HCT116 (cell line): ENCODE data around the gene SLC35C1. TPM values are rescaled to one million over a fixed set of nuclear protein-coding genes. Genes with fewer than 3 reads are reported as not detected.

Experiments
- ATAC-seq: fragments of 200-7000 bp; cut with Tn5 transposase; 2 replicates; pipeline ENCODE4 v1.9.1; 2020; ENCODE audit warnings: mild to moderate bottlenecking, moderate library complexity
- BruUV-seq: library from RNA; stranded (reverse); fragments of 400-500 nt; replicated peaks from 2 replicates; lab custom pipeline; 2021; lab: Mats Ljungman, UMichigan
- CTCF ChIA-PET: fragments of 300-600 bp; sonication (Branson Sonifier 250); formaldehyde crosslinking; loops from one replicate; lab custom pipeline; 2021; ENCODE audit warnings: antibody characterized with exemption; lab: Charles Lee
- POLR2A ChIA-PET: fragments of 300-600, 350-600 bp; sonication (Branson Sonifier 250); formaldehyde crosslinking; loops from one replicate; lab custom pipeline; 2021; ENCODE audit warnings: antibody characterized with exemption; lab: Charles Lee
- RAD21 ChIA-PET, 2 experiments: fragments of 300-600 bp; sonication (Branson Sonifier 250); formaldehyde crosslinking; loops; one replicate each; lab custom pipeline; 2023; ENCODE audit warnings: low total read pairs in 2 of 2; ENCODE audit not compliant: uncharacterized antibody in 2 of 2, unreplicated experiment in 2 of 2, low non-redundant PET in 1 of 2; lab: Charles Lee
- DNase-seq: peaks from one replicate; pipeline ENCODE4 v3.0.0-alpha.2; 2010; ENCODE audit warnings: low read depth, low spot score
- H2AFZ ChIP-seq: fragments of 200-600 bp; shearing (Covaris generic), sonication (generic); 2 replicates; pipeline ENCODE4 v1.6.1; 2017; ENCODE audit warnings: low read depth, mixed run types, mixed read lengths, antibody characterized with exemption, low read length; ENCODE audit not compliant: poor library complexity, severe bottlenecking
- H3K27ac ChIP-seq: 2 replicates; pipeline ENCODE4 v1.5.1; 2012; ENCODE audit warnings: low read depth, low read length
- H3K27me3 ChIP-seq: fragments of 200-600 bp; sonication (generic); 2 replicates; pipeline ENCODE4 v1.6.1; 2016; ENCODE audit warnings: mixed run types, low read length, mixed read lengths; ENCODE audit not compliant: insufficient read depth
- H3K36me3 ChIP-seq, 2 experiments: fragments of 200-500 bp in 1 of 2; fragments of 200-600 bp in 1 of 2; sonication (Bioruptor generic) in 1 of 2; sonication (generic) in 1 of 2; 2 replicates each; pipeline versions ENCODE4 v1.5.1 to v1.6.1; 2014 to 2016; ENCODE audit warnings: low read length in 2 of 2, inconsistent platforms in 1 of 2, mixed read lengths in 1 of 2, mixed run types in 1 of 2; ENCODE audit not compliant: insufficient read depth in 2 of 2, control insufficient read depth in 1 of 2
- H3K4me1 ChIP-seq, 2 experiments: fragments of 200-600 bp in 1 of 2; sonication (generic) in 1 of 2; 2 replicates each; pipeline versions ENCODE4 v1.5.1 to v1.6.1; 2012 to 2017; ENCODE audit warnings: low read length in 2 of 2, inconsistent platforms in 1 of 2, mild to moderate bottlenecking in 1 of 2, mixed read lengths in 1 of 2, mixed run types in 1 of 2, moderate library complexity in 1 of 2; ENCODE audit not compliant: insufficient read depth in 2 of 2, control insufficient read depth in 1 of 2
- H3K4me2 ChIP-seq: fragments of 200-600 bp; sonication (generic); 2 replicates; pipeline ENCODE4 v1.6.1; 2017; ENCODE audit warnings: mixed run types, low read length, mixed read lengths
- H3K4me3 ChIP-seq, 2 experiments: fragments of 200-600 bp in 1 of 2; sonication (generic) in 1 of 2; replicated peaks in 1 of 2; 2 replicates each; pipeline ENCODE4 v1.5.1; 2011 to 2016; ENCODE audit warnings: low read length in 2 of 2, control low read depth in 1 of 2, low read depth in 1 of 2, mild to moderate bottlenecking in 1 of 2, mixed read lengths in 1 of 2, mixed run types in 1 of 2
- H3K79me2 ChIP-seq: fragments of 200-600 bp; sonication (generic); 2 replicates; pipeline ENCODE4 v1.6.1; 2017; ENCODE audit warnings: mild to moderate bottlenecking, mixed run types, low read length, moderate library complexity, mixed read lengths; ENCODE audit not compliant: insufficient read depth
- H3K9ac ChIP-seq: fragments of 200-600 bp; sonication (generic); 2 replicates; pipeline ENCODE4 v1.6.1; 2016; ENCODE audit warnings: low read length, mixed read lengths
- H3K9me2 ChIP-seq: fragments of 200-600 bp; sonication (generic), shearing (Covaris generic); 2 replicates; pipeline ENCODE4 v1.6.1; 2017; ENCODE audit warnings: mixed run types, mild to moderate bottlenecking, moderate library complexity; ENCODE audit not compliant: insufficient read depth
- H3K9me3 ChIP-seq, 2 experiments: fragments of 200-500 bp in 1 of 2; fragments of 200-600 bp in 1 of 2; sonication (Bioruptor generic) in 1 of 2; sonication (generic) in 1 of 2; 2 replicates each; pipeline ENCODE4 v1.6.1; 2014 to 2017; ENCODE audit warnings: low read length in 2 of 2, mixed read lengths in 2 of 2, inconsistent platforms in 1 of 2, low read depth in 1 of 2, mild to moderate bottlenecking in 1 of 2, mixed run types in 1 of 2, moderate library complexity in 1 of 2; ENCODE audit not compliant: control insufficient read depth in 1 of 2, insufficient read depth in 1 of 2
- H4K20me1 ChIP-seq: fragments of 200-600 bp; sonication (generic), shearing (Covaris generic); 2 replicates; pipeline ENCODE4 v1.6.1; 2017; ENCODE audit warnings: mixed run types, mild to moderate bottlenecking, moderate library complexity; ENCODE audit not compliant: insufficient read depth
- CBX3 ChIP-seq: IDR thresholded peaks from 2 replicates; pipeline ENCODE4 v1.6.1; 2012; ENCODE audit warnings: low read depth
- CEBPB ChIP-seq: IDR thresholded peaks from 2 replicates; pipeline ENCODE4 v1.6.1; 2012; ENCODE audit warnings: low read depth
- FOSL1 ChIP-seq: IDR thresholded peaks from 2 replicates; pipeline ENCODE4 v1.6.1; 2012; ENCODE audit warnings: low read depth
- JUND ChIP-seq: IDR thresholded peaks from 2 replicates; pipeline ENCODE4 v1.6.1; 2012
- POLR2AphosphoS5 ChIP-seq: IDR thresholded peaks from 2 replicates; pipeline ENCODE4 v1.6.1; 2011; ENCODE audit warnings: mild to moderate bottlenecking, low read depth, low read length, moderate library complexity
- TCF7L2 ChIP-seq: IDR thresholded peaks from 2 replicates; pipeline ENCODE4 v1.7.0; 2011; ENCODE audit warnings: borderline replicate concordance, inconsistent platforms; ENCODE audit not compliant: insufficient read depth, insufficient read length; ENCODE audit errors: extremely low read depth
- YY1 ChIP-seq: IDR thresholded peaks from 2 replicates; pipeline ENCODE4 v1.6.1; 2011; ENCODE audit warnings: low read length, low read depth, moderate library complexity, mild to moderate bottlenecking; ENCODE audit not compliant: insufficient replicate concordance; ENCODE audit errors: extremely low read depth
- ZFX ChIP-seq: fragments of 450-650 bp; IDR thresholded peaks from 2 replicates; pipeline ENCODE4 v1.6.1; 2017
- intact Hi-C: fragments of 100-400 bp; cut with micrococcal nuclease; formaldehyde crosslinking; loops from 2 replicates; pipeline ENCODE4 v1.10.0; 2022
- total RNA-seq: library from RNA; stranded (reverse); gene quantifications from one replicate; pipeline ENCODE4 v1.2.1, GENCODE V29; 2021; ENCODE audit not compliant: unreplicated experiment
- TF ChIP-seq, protein P1 (sequence below): IDR thresholded peaks from 2 replicates; pipeline ENCODE4 v1.6.1; 2012
- TF ChIP-seq, protein P2 (sequence below): IDR thresholded peaks from 2 replicates; pipeline ENCODE4 v1.6.1; 2012; ENCODE audit warnings: low read depth

SLC35C1 gene
- total RNA-seq, 1 experiment from 2014 or later, result 18.2 TPM

DNA sequence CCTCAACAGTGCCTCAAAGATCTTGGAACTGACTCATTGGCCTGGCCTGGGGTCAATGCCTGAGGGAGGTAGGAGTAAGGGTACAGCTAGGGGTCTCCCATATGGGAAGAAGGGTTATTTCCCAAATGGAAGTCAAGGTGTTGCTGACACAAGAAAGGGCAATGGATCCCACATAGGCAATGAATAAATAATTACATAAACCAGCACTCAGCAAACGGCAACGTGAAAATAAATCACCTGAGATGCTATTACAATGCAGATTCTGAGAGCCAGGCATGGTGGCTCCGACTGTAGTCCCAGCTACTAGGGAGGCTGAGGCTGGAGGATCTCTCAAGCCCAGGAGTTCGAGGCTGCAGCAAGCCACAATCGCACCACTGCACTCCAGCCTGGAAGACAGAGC, 36.5 kb upstream of the SLC35C1 start:
- CTCF ChIA-PET, result interaction anchor here (0.6 to 2.9 kb wide), 3 partner anchors 9 to 399 kb away, joined by 3 to 17 read pairs (median 3); no protein-coding TSS in a partner anchor
- Histone ChIP-seq H3K9ac (no peak overlapping the region), H3K4me2 (no peak overlapping the region), H3K9me2 (no peaks in the 10 kb centered on the region), H4K20me1 (no peaks in the 10 kb centered on the region), H3K36me3 (no peaks in the 10 kb centered on the region), H3K79me2 (no peaks in the 10 kb centered on the region), H3K9me3 (no peaks in the 10 kb centered on the region), H3K4me1 (peaks cover 0 to 7% of the 10 kb centered on the region in 2 experiments; a peak in 1 of 4 replicates), H3K27ac (no peak overlapping the region), H2AFZ (no peak overlapping the region), H3K4me3 (no peak overlapping the region), H3K27me3 (no peaks in the 10 kb centered on the region; the same call in 1 of the 2 replicates)
- no TSS peak for BruUV-seq
- RAD21 ChIA-PET, result no interaction called here
- intact Hi-C loops, result no loop called here
- DNase-seq (no peak), ATAC-seq (no peak)
- POLR2A ChIA-PET, result no interaction called here
- no peak for TF ChIP-seq CEBPB

DNA sequence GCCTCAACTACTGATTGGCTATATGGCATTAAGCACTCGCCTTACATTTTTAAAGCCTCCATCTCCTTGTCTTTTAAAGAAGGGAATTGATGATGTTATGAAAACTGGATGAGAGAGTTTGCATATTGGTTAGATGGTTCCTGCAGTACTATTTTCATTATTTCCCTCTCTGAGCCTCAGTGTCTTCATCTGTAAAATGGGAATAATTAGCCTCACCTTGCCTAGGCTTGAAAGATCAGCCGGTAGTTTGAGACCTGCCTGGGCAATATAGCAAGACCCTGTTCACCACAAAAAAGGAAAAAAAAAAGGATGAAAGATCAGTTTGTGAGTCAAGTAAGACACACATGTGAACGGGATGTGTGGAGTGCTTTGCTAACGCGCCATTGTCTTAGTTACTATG, 35.0 kb upstream of the SLC35C1 start:
- Histone ChIP-seq H3K27me3 (no peaks in the 10 kb centered on the region; the same call in 1 of the 2 replicates), H3K9me3 (no peaks in the 10 kb centered on the region), H3K4me2 (no peak overlapping the region), H3K9me2 (no peaks in the 10 kb centered on the region), H3K9ac (no peak overlapping the region), H4K20me1 (no peaks in the 10 kb centered on the region), H3K79me2 (no peaks in the 10 kb centered on the region), H2AFZ (no peak overlapping the region), H3K27ac (no peak overlapping the region), H3K4me1 (peaks cover 0 to 7% of the 10 kb centered on the region in 2 experiments; a peak in 1 of 4 replicates), H3K36me3 (no peaks in the 10 kb centered on the region), H3K4me3 (no peak overlapping the region)
- ATAC-seq (no peak), DNase-seq (no peak)
- TF ChIP-seq JUND (no peak), TCF7L2 (no peak), CEBPB (no peak), POLR2AphosphoS5 (no peak), YY1 (no peak), CBX3 (no peak), ZFX (no peak), FOSL1 (no peak)
- TF ChIP-seq, protein P1, sequence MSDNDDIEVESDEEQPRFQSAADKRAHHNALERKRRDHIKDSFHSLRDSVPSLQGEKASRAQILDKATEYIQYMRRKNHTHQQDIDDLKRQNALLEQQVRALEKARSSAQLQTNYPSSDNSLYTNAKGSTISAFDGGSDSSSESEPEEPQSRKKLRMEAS, result no peak
- TF ChIP-seq, protein P2, sequence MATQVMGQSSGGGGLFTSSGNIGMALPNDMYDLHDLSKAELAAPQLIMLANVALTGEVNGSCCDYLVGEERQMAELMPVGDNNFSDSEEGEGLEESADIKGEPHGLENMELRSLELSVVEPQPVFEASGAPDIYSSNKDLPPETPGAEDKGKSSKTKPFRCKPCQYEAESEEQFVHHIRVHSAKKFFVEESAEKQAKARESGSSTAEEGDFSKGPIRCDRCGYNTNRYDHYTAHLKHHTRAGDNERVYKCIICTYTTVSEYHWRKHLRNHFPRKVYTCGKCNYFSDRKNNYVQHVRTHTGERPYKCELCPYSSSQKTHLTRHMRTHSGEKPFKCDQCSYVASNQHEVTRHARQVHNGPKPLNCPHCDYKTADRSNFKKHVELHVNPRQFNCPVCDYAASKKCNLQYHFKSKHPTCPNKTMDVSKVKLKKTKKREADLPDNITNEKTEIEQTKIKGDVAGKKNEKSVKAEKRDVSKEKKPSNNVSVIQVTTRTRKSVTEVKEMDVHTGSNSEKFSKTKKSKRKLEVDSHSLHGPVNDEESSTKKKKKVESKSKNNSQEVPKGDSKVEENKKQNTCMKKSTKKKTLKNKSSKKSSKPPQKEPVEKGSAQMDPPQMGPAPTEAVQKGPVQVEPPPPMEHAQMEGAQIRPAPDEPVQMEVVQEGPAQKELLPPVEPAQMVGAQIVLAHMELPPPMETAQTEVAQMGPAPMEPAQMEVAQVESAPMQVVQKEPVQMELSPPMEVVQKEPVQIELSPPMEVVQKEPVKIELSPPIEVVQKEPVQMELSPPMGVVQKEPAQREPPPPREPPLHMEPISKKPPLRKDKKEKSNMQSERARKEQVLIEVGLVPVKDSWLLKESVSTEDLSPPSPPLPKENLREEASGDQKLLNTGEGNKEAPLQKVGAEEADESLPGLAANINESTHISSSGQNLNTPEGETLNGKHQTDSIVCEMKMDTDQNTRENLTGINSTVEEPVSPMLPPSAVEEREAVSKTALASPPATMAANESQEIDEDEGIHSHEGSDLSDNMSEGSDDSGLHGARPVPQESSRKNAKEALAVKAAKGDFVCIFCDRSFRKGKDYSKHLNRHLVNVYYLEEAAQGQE, result no peak
- ChIA-PET RAD21 (no interaction called here), POLR2A (no interaction called here), CTCF (interaction anchor here (0.7 to 2.8 kb wide), 2 partner anchors 397 to 430 kb away, joined by 3 to 124 read pairs; no protein-coding TSS in a partner anchor)
- intact Hi-C loops, result loop anchor here (2.0 kb wide), 1 partner anchor 363 kb away; no protein-coding TSS in a partner anchor
- no TSS peak for BruUV-seq
